ENCODE results near the gene LAMB3. TPM values are rescaled to one million over a fixed set of nuclear protein-coding genes. Genes with fewer than 3 reads are reported as not detected.

LAMB3 gene
- total RNA-seq, 4 donors from 2014 or later, result 74.2 to 165 (median 127) TPM

DNA sequence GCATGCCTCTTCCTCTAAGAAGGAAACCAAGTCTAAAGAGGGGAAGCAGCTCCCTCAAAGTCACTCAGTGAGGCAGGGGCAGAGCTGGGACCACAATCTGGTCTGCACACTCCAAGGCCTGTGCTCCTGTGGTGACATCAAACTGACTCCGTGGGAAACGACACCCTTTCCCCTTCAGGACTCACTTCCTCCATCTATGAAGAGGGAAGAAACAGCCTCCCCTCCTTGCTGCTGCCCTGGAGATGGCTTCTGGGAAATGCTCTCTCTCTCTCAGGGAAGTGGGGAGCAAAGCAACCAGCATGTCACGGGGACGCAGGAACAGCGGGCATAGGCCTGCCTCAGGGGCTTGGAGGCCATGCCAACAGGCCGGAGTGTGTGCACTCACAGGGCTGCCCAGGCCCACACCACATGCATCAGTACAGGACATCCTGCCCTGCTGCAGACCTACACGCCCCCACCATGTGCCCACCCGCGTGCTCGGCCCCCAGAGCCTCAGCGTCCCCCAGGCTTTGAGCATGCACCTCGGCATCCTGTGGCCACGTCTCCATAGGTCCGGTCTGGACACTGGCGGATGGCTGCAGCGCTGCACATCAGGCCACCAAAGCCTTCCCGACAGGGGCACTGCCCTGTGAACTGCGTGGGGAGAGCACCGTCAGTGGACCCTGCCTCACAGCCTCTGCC lies 25.7 kb downstream of the LAMB3 start:
- no peak overlapping the region for H3K27ac ChIP-seq
- 61% methylated on average over 4 of the region's 19 CpGs for WGBS
- no peak for DNase-seq (ENCODE audit: low spot score in 2 of 2)
- H3K9me3 ChIP-seq, result no peaks in the 10 kb centered on the region
- H3K36me3 ChIP-seq, result peaks cover 7% of the 10 kb centered on the region
- no peaks in the 10 kb centered on the region for H3K27me3 ChIP-seq
- TF ChIP-seq CTCF (IDR thresholded peaks at IDR 0.05) (no peak), POLR2A (IDR thresholded peaks at IDR 0.05) (no peak), POLR2AphosphoS5 (IDR thresholded peaks at IDR 0.05) (no peak), EP300 (IDR thresholded peaks at IDR 0.05) (no peak)
- H3K4me3 ChIP-seq, result no peak overlapping the region
- peaks cover 18% of the 10 kb centered on the region for H3K4me1 ChIP-seq

DNA sequence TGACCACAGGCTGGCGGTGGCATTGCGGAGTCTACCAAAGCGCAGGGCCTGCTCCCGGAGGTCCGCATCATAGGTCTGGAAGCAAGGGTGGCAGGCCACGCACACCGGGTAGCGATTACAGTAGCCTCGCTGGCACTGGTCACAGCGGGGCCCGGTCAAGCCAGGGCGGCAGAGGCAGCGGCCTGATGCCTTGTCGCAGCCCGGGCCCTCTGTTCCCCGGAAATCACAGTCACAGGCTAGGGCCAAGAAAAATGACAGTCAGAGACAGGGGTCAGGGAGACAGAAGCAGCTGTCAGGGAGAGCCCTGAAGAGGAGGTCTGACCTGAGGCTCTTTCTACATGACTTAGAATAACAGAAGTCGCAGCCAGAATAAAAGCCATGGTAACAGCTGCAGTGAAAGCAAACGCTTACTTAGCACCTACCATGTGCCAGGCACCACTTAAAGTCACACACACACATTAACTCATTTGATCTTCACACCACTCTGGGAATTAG lies 26.4 kb downstream of the LAMB3 start:
- WGBS, result 82% methylated on average over 17 of the region's 18 CpGs
- no peak overlapping the region for H3K27ac ChIP-seq
- DNase-seq (ENCODE audit: low spot score in 2 of 2), result no peak
- H3K4me3 ChIP-seq, result no peak overlapping the region
- peaks cover 3% of the 10 kb centered on the region for H3K36me3 ChIP-seq
- TF ChIP-seq CTCF (IDR thresholded peaks at IDR 0.05) (no peak), POLR2AphosphoS5 (IDR thresholded peaks at IDR 0.05) (no peak), POLR2A (IDR thresholded peaks at IDR 0.05) (no peak), EP300 (IDR thresholded peaks at IDR 0.05) (no peak)
- H3K27me3 ChIP-seq, result no peaks in the 10 kb centered on the region
- no peaks in the 10 kb centered on the region for H3K9me3 ChIP-seq
- H3K4me1 ChIP-seq, result peaks cover 25% of the 10 kb centered on the region

- H3K27me3 ChIP-seq, result no peaks in the 10 kb centered on the region
- H3K4me3 ChIP-seq, result no peak overlapping the region
- DNase-seq (ENCODE audit: low spot score in 2 of 2), result no peak
- H3K27ac ChIP-seq, result no peak overlapping the region
- peaks cover 3% of the 10 kb centered on the region for H3K36me3 ChIP-seq
- TF ChIP-seq POLR2A (IDR thresholded peaks at IDR 0.05), result no peak
- no peak for TF ChIP-seq POLR2AphosphoS5 (IDR thresholded peaks at IDR 0.05)
- TF ChIP-seq CTCF (IDR thresholded peaks at IDR 0.05), result no peak
- no peak for TF ChIP-seq EP300 (IDR thresholded peaks at IDR 0.05)
- peaks cover 28% of the 10 kb centered on the region for H3K4me1 ChIP-seq
- no peaks in the 10 kb centered on the region for H3K9me3 ChIP-seq
- WGBS, result 79% methylated on average over 13 of the region's 15 CpGs
These were observed 27.4 kb downstream of the LAMB3 start for GRCh38 chr1:209624558-209625549.

GRCh38 chr1:209622841-209623829 lies 29.1 kb downstream of the LAMB3 start:
- no peaks in the 10 kb centered on the region for H3K9me3 ChIP-seq

More at GRCh38 chr1:209622841-209623829, 29.1 kb downstream of the LAMB3 start:
- Histone ChIP-seq H3K27me3 (no peaks in the 10 kb centered on the region), H3K27ac (no peak overlapping the region), H3K4me3 (no peak overlapping the region), H3K36me3 (peaks cover 3% of the 10 kb centered on the region), H3K4me1 (peaks cover 28% of the 10 kb centered on the region)
- 84% methylated on average over 9 of the region's 24 CpGs for WGBS
- DNase-seq (ENCODE audit: low spot score in 2 of 2), result no peak
- TF ChIP-seq POLR2A (IDR thresholded peaks at IDR 0.05) (no peak), CTCF (IDR thresholded peaks at IDR 0.05) (no peak), POLR2AphosphoS5 (IDR thresholded peaks at IDR 0.05) (no peak), EP300 (IDR thresholded peaks at IDR 0.05) (no peak)
